ENCODE measurements around the gene PMEL. TPM values are rescaled to one million over a fixed set of nuclear protein-coding genes. Genes with fewer than 3 reads are reported as not detected.
"Not testable (repeated sequence)": the region's sequence is repeated elsewhere in the genome, so short reads cannot be mapped to it uniquely, and the experiment has no call there.

PMEL gene
- total RNA-seq, 1 donor: 0.27 TPM

- no peak for TF ChIP-seq CTCF (IDR thresholded peaks at IDR 0.05; ENCODE audit: insufficient read depth, low read length)
- H3K4me3 ChIP-seq (ENCODE audit: low read depth, low read length): no peak overlapping the region
- no peak for DNase-seq (ENCODE audit: low read depth)
These were observed 38.4 kb upstream of the PMEL start for GRCh38 chr12:56004211-56004610.

DNA sequence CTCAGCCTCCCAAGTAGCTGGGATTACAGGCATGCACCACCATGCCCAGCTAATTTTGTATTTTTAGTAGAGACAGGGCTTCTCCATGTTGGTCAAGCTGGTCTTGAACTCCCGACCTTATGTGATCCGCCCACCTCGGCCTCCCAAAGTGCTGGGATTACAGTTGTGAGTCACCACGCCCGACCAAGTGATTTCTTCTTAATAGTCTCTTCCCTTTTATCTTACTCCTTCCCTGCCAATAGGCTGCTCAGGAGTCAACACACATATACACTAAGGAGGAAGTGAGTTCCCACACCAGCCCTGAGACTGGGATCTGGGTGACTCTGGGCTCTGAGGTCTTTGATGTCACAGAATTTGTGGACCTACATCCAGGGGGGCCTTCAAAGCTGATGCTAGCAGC lies 37.5 kb upstream of the PMEL start:
- DNase-seq (ENCODE audit: low read depth); H3K4me3 ChIP-seq (ENCODE audit: low read depth, low read length): not testable (repeated sequence)

GRCh38 chr12:56001487-56002100 lies 35.8 kb upstream of the PMEL start:
- TF ChIP-seq CTCF (IDR thresholded peaks at IDR 0.05; ENCODE audit: insufficient read depth, low read length): no peak
- no peak overlapping the region for H3K4me3 ChIP-seq (ENCODE audit: low read depth, low read length)
- no peak for DNase-seq (ENCODE audit: low read depth)

DNA sequence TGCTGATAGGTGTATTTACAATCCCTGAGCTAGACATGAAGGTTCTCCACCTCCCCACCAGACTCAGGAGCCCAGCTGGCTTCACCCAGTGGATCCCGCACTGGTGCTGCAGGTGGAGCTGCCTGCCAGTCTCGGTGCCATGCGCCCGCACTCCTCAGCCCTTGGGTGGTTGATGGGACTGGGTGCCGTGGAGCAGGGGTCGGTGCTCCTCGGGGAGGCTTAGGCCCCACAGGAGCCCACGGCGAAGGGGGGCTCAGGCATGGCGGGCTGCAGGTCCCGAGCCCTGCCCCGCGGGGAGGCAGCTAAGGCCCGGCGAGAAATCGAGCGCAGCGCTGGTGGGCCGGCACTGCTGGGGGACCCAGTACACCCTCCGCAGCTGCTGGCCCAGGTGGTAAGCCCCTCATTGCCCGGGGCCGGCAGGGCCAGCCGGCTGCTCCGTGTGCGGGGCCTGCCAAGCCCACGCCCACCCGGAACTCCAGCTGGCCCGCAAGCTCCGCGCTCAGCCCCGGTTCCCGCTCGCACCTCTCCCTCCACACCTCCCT lies 34.2 kb upstream of the PMEL start:
- not testable (repeated sequence) for DNase-seq (ENCODE audit: low read depth); H3K4me3 ChIP-seq (ENCODE audit: low read depth, low read length)

DNA sequence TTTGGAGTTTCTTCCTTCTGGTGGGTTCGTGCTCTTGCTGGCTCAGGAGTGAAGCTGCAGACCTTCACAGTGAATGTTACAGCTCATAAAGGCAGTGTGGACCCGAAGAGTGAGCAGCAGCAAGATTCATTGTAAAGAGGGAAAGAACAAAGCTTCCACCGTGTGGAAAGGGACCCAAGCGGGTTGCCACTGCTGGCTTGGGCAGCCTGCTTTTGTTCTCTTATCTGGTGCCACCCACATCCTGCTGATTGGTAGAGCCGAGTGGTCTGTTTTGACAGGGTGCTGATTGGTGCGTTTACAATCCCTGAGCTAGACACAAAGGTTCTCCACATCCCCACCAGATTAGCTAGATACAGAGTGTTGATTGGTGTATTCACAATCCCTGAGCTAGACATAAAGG lies 33.7 kb upstream of the PMEL start:
- H3K4me3 ChIP-seq (ENCODE audit: low read depth, low read length); DNase-seq (ENCODE audit: low read depth): not testable (repeated sequence)

DNA sequence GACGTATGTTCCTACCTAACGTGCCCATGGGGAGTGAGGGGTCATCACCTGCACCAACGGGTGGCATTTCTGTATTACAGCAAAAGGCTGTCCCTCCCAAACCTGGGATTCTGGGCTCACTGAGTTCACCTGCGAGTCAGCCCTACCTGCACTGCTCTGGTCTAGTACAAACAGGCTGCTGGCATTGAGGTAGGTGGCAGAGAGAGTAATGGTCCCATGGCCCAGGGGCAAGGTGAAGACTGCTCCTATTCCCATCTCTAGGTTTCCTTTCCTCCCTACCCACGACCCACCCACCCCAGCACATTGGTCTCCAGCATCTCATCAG lies 31.7 kb upstream of the PMEL start:
- H3K4me3 ChIP-seq (ENCODE audit: low read depth, low read length): peak overlapping the region; percentile 98
- TF ChIP-seq CTCF (IDR thresholded peaks at IDR 0.05; ENCODE audit: insufficient read depth, low read length): no peak
- no peak for DNase-seq (ENCODE audit: low read depth)

DNA sequence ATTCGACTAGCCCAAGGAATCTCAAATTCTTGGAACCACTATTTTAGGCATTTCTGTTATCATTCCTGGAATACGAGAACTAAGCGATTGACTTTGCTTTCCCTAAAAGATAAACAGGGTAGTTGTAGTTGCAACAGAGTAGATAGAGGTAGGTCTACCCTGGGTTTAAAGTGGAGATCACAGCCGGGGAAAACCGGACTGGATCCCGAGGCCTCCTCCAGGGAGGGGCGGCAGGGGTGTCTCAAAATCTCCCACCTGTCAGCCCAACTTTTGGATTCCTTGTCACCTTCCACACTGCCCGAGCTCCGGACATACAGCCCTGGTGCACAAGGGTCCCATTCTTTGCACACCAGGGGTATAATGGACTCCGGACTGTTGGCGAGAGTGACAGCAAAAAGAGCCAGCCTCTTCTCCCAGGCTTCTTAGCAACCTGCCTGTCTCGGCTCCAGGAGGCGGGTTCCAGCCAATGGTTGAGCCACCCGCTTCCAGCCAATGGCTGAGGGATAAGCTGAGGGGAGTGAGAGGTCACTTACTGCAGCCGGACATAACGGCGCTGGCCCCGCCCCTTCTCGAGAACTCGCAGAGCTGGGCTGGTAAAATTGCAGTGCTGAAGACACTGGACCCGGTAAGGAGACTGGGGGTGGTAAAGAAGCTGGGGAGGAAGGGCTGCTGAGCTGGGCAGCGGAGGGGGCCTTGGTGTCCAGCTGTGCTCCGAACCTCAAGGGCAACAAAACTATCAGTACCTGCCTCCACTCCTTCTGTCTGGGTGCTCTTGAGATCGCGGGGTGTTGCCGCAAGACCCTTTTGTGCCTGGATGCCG lies 31.1 kb upstream of the PMEL start, which contains the start of gene SUOX:
Gene SUOX, plus strand, starts transcription at position 562 of the 820 bp plus-strand sequence. CDS start 4,946 bp downstream, outside the sequence.
- peak; percentile 96 for DNase-seq (ENCODE audit: low read depth)
- peak within 1 kb of the TSS; percentile 98 for H3K4me3 ChIP-seq (ENCODE audit: low read depth, low read length)
- TF ChIP-seq CTCF (IDR thresholded peaks at IDR 0.05; ENCODE audit: insufficient read depth, low read length): no peak

DNA sequence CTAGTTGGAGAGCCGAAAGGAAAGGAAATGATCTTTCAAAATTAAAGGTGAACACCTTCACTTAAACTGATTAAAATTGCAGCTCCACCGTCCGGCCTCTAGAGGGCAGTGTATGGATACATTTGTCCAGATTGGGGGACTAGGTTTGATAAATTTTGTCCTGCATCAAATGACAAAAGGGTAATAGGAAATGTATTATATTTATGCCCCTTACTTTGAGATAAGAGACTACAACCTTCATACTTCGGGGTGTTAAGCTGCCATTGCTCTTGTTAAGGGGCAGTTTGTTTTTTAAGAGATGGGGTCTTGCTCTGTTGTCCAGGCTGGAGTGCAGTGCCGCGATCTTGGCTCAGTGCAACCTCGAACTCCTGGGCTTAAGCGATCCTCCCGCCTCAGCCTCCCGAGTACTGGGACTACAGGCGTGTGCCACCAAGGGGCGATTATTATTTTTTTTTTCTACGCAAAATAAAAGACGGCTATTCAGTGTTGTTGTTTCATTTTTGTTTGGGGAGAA lies 30.4 kb upstream of the PMEL start:
- peak; percentile 82 for DNase-seq (ENCODE audit: low read depth)
- peak; percentile 80 for TF ChIP-seq CTCF (IDR thresholded peaks at IDR 0.05; ENCODE audit: insufficient read depth, low read length)
- peak overlapping the region; percentile 98 for H3K4me3 ChIP-seq (ENCODE audit: low read depth, low read length)

All from fibroblast of the aortic adventitia (primary cell).